Measurements from ENCODE around the gene ZDHHC17.
"Not testable (repeated sequence)": the region's sequence is repeated elsewhere in the genome, so short reads cannot be mapped to it uniquely, and the experiment has no call there.

Gene ZDHHC17

DNA sequence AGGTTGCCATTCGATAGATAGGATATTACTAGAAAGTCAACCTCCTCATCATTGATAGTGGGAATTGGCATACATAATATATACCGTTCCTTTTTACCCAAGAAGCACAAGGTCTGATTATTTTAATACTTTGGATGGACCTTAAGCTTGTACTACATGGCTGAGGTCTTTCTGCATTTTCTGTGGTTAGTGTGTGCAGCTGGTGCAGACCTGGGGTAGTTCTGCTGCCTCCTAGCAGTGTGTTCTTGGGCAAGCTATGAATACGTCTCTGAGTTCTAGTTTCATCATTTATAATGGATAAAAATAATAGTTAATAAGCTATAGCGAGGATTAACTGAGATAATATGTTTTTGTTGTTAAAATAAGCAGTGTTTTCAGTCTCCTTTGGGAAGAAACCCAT, 2.2 kb downstream of the ZDHHC17 start:
- DNase-seq (ENCODE audit: low spot score), result no peak

DNA sequence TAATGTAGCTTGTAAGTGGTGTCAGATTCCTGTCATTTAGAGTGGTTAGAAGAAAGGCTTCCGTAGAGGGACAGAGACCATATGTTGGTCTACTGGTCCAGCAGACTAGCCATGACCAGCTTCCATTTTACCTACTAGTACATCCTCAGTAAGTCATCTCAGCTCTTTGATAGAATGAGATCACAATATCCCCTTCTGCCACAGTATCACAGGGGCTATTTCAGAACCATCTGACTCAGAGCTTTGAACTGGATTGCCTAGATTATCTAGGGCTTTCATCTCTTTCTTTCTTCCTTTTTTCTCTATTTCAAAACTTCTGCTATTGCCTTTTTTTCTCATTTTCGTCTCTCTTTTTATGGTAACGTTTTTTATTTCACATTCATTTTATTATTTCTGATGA, 4.7 kb downstream of the ZDHHC17 start:
- DNase-seq (ENCODE audit: low spot score), result no peak

DNA sequence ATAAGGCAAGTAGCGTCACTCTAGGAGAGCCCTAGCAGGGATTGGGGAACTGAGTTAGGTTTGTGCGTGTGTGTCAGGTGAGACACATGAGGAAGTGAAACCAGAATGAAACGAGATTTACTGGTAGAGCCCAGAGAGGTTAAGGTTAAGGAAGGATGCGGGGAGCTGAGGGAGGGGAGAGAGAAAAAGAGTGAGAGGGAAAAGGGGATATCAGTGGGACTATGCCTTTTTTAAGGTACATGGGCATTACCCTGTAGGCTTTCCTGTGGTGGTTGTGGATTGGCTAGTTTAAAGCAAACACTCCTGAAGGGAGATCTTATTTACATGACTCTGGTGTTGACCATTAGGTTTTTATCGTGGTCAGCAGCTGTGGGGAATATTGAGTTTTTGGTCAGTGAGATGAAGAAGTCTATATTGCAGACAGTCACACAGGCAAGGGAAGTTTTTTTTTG, 13.9 kb downstream of the ZDHHC17 start:
- DNase-seq (ENCODE audit: low spot score), result no peak

DNA sequence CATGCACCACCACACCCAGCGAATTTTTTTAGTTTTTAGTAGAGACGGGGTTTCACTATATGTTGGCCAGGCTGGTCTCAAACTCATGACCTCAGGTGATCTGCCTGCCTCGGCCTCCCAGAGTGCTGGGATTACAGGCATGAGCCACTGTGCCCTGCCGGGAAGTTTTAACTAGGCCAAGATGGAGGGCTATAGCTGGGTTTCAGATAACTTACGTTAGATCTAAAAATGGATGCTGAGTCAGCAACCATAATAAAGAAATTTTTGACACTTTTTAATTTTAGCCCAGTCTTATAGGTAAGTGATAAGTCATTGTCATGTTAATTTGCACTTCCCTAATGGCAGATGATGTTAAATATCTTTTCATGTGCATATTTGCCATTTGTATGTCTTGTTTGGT, 14.4 kb downstream of the ZDHHC17 start:
- no peak for DNase-seq (ENCODE audit: low spot score)

DNA sequence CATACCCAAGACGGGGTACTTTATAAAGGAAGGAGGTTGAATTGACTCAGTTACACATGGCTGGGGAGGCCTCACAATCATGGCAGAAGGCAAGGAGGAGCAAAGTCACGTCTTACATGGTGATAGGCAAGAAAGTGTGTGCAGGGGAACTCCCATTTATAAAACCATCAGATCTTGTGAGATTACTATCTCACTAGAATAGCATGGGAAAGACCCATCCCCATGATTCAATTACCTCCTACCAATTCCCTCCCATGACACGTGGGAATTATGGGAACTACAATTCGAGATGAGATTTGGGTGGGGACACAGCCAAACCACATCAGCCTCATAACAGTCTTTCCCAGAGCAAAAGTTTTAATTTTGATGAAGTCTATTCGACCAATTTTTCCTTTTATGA, 15.4 kb downstream of the ZDHHC17 start:
- DNase-seq (ENCODE audit: low spot score), result not testable (repeated sequence)

DNA sequence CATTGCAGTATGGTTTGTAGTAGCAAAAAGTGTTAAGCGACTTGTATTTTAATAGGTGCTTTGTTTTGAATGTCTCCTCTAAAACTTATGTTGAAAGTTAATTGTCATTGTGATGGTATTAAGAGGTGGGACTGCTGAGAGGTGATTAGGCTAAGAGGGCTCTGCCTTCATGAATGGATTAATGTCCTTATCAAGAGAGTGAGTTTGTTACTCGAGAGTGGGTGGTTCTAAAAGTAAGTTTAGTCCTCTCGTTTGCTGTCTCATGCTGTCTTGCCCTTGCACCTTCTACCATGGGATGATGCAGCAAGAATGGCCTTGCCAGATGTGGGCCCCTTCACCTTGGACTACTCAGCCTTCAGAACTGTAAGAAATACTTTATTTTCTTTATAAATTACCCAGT, 17.4 kb downstream of the ZDHHC17 start:
- no peak for DNase-seq (ENCODE audit: low spot score)

DNA sequence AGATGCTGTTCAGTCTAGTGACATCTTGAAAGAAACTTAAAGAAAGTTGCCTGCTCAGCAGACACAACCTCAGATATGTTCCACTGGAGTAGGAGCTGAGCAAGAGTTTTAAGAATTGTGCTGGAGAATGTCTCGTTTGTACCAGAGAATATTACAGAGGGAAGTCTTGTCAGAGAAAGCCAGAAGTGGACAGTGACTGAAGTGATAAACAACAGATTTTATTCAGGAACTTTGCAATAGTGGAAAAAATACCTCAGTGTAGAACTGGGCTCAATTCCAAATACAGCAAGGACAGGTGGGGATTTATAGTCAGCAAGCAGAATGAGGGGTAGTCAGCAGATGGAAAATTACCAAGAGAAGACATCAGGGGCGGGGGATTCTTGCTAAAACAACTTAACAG, 18.6 kb downstream of the ZDHHC17 start:
- no peak for DNase-seq (ENCODE audit: low spot score)

DNA sequence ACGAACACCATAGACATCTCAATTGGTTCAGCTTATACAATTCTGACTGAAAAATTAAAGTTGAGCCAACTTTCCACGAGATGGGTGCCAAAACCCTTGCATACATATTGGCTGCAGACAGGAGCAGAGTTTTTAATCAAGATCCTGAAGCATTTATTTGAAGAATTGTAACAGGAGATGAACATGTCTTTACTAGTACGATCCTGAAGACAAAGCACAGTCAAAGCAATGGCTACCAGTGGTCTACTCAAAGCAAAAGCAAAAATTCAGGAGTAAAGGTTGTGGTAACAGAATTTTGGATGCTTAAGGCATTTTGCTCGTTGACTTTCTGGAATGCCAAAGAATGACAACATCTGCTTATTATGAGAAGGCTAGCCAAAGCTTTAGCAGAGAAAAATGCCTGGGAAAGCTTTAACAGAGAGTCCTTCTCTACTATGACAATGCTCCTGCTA, 20.7 kb downstream of the ZDHHC17 start:
- DNase-seq (ENCODE audit: low spot score), result peak; percentile 57

DNA sequence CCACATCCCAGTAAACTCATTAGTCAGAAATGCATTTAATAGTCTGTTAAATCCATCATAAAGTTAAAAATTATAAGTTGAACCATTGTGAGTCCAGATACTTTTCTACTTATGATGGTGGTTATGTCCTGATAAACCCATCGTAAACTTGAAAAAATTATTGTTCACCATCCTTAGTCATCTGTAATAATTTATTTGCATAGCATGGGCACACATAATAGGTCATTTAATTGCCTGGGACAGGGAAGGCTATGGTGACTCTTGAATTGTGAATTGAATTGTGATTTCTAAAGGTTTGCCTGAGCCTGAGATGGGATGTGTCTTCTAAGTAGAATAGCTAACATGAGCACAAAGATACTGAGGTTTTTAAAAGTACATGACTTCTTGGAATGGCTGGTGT, 21.5 kb downstream of the ZDHHC17 start:
- DNase-seq (ENCODE audit: low spot score), result no peak

DNA sequence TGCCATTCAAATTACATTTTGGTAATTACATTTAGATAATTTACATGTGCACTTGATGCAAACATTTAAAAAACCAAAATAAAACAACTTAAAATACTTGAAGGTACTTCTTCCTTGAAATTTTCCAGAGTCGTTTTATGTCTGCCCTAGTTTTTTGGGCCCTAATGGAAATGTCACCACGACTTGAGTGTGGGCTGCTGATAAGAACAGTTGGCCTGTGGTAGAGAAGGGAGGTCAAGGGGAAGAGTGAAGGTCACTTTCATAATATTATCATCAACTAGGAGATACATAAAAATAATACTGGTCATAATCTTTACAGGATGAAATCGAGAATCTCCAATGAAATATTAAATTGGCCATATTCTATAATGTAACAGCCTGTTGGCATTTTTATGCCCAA, 23.1 kb downstream of the ZDHHC17 start:
- no peak for DNase-seq (ENCODE audit: low spot score)

DNA sequence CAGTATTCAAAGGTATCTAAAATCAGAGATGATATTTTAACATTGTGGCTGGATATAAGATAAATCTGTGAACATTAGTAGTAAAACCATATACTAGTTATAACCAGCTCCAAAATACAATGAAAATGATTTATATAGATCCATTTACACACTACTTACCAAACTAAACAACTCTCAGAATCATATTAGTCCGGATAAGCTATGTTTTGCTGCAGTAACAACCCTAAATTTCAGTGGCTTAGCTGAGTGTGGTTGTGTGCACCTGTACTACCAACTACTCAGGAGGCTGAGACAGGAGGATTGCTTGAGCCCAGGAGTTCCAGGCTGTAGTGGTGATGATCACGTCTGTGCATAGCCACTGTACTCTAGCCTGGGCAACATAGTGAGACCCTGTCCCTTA, 23.8 kb downstream of the ZDHHC17 start:
- no peak for DNase-seq (ENCODE audit: low spot score)

DNA sequence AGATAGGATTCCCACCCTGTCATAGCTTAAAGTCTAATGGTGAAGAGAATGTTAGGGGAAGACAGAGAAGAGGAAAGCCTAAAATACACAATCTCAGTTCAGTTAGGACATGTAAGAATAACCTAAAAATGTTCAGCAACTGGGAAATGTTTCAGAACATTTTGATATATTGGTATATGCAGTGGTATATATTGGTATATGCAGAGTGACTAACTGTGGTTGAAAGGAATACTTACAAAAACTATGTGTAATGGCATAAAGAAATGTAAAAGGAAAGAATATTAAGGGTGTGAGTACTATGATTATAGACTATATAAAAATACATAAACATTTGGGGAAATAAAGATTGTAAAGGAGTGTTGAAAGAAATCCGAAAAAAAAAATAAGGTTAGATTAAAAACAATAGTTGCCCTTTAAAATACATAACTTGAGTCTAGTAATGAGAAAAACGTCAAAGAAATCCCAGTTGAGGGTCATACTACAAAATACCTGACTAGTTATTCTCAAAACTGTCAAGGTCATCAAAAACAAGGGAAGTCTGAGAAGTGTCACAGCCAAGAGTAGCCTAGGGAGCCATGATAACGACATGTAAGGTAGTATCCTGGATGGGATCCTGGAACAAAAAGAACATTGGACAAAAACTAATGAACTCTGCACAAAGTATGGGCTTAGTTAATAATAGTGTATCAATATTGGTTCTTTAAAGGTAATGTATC, 25.6 kb downstream of the ZDHHC17 start:
- no peak for DNase-seq (ENCODE audit: low spot score)

DNA sequence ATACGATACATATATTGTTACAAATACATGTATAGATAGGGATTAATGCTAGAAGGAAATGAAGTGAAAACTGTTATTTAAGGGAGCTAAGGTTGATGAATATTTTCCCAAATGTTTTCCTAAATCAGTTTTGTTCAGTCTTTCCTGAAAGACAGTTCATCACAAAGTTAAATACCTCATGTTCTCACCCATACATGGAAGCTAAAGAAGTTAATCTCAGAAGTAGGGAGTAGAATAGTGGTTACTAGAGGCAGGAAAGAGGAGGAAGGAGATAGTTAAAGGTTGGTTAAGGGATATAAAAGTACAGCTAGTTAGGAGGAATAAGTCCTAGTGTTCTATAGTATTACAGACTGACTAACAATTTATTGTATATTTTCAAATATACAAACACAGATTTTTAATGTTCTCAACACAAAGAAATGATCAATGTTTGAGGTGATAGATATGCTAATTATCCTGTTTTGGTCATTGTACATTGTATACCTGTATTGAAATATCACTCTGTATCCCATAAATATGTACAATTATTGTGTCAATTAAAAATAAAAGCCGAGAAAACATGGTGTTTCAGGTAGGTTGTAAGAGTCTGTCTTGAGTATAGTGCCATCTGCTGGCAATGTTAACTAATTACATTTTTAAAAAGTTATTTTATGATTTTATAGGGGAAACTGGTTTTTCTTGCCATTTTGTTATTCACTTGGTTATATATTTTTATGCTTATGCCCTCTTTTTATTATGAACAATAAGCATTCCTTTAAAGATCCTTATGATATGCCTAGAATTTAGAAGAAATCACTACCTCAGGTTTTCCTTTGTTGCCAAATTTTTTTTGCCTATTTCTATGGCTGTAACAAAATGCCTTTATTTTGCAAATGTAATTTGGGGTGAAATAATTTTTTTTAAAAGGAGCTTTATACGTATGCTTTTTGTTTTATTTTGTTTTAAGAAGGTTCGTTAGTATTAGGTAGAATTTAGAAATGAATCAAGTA, 26.9 kb downstream of the ZDHHC17 start:
- DNase-seq (ENCODE audit: low spot score), result peak; percentile 29

DNA sequence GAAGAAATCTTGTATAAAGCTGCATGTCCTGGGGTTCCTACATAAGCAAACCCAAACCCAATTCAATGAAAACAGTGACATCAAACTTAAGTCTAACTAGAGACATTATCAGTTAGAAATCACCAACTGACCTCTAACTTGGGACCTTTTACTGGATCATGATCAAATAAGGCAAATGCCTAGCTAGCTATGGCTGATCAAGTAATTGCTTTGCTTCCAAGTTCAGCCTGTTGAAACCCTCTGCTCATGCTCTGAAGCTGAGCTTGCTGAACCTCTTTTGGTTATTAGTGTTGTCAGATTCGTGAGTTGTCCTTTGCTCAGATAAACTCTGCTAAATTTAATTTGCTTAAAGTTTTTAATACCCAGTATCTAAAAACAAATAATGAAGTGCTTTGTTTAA, 28.9 kb downstream of the ZDHHC17 start:
- DNase-seq (ENCODE audit: low spot score), result no peak

DNA sequence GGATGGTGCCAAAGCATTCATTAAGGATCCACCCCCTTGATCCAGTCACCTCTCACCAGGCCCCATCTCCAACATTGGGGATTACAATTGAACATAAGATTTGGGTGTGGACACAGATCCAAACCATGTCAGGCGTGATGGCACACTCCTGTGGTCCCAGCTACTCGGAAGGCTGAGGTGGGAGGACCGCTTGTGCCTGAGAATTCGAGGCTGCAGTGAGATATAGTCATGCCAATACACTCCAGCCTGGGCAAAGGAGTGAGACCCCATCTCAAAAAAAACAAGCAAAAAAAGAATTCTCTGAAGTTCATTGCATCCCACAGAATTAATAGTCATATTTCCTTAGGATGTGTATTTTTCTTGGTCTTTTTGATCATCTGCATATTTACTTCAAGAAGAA, 34.9 kb downstream of the ZDHHC17 start:
- no peak for DNase-seq (ENCODE audit: low spot score)

DNA sequence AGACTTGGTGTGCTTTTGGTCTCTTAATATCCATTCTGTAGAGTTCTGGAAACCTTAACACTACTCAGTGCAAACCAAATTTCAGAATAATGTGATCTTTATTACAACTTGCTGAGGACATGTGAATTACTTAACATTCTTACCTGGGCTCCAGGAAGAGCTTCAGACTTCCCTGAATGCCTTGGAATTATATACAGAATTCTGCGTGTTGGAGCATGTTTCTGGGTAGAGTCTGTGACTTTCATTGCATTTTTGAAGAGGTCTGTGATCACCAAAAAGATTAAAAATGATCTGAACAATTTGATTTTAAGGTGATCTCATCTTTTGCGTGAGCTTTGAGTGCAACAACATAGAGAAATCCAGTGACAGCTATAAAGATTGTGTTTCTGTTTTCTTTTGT, 35.4 kb downstream of the ZDHHC17 start:
- no peak for DNase-seq (ENCODE audit: low spot score)

DNA sequence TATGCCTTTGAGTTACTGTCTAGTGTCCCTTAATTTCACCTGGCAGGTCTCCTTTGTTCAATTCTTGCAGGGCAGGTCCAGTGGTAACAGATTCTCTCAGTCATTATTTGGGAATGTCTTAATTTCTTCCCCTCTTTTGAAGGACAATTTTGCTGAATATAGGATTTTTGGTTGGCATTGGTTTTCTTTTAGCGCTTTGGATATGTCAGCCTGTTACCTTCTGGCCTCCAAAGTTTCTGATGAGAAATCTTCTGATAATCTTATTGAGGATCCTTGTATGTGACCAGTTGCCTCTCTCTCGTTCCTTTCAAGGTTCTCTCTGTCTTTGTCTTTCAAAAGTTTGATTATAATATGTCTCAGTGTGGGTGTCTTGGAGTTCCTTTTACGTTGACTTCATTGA, 38.1 kb downstream of the ZDHHC17 start:
- DNase-seq (ENCODE audit: low spot score), result no peak

DNA sequence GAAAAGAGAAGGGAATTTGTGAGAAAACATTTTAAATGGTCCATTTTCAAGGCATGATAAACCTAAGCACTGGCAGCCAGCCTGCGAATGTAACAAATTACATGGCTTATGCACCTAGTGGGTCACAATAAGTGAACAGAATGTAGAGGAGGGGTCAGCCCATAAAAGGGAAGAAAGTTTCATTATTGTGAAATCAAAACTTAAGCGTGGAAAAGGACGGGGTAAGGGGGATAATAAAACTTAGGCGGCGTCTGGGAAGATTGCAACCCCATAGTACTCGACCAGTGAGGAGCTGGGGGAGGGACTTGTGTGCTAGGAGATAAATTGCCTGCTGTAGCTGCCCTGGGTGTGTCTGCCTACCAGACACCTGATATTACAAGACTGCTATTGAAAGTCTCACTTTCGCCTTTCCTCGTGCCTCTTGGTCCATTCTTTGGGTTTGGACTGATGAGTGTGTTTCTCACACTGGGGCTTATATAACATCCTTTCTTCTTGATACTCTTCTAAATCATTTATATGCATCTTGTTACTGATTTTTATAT, 40.6 kb downstream of the ZDHHC17 start:
- no peak for DNase-seq (ENCODE audit: low spot score)

DNA sequence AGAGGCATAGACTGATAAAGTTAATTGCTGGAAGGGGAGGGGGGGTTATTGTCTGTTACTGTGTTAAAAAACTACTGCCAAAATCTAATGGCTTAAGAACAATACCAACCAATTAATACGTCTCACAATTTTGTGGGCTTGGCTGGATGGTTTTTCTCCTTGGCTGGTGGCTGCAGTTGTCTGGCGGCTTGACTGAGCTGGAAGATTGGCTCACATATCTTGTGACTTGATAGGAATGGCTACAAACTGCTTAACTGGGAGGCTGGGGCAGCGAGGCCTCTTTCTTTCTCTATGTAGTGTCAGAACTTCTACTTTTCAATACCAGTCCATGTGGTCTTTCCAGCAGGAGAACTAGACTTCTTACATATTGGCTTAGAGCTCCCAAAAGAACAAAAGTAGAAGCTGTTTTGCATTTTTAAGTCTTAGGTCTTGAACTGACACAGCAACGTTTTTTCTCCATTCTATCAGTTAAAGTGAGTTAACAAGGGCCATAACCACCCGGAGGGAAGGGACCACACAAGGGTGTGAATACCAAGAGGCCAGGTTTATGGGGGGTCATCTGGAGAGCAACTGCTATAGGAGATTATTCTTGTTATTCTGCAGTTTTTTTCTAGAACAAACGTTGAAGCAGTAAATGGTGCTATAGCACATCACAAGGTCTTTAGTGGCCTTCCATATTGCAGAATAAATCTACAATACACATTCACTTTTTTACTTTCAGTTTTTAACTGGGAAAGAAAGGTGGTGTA, 46.9 kb downstream of the ZDHHC17 start:
- no peak for DNase-seq (ENCODE audit: low spot score)

DNA sequence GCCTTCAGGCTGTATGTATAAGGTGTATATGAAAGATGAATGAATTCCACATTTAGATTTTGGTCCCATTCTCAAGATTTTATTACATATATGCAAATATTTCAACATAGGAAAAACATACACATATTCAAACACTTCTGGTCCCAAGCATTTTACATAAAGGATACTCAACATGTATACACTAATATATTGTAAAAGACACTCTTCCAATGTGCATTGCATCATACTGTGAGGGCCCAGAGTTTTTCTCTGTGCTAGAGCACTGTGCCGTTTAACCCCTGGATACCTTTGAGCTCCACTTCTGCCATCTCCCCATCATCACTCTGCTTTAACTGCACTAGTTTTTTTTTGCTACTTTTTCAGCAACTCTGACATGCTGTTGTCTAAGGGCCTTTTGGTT, 48.1 kb downstream of the ZDHHC17 start:
- no peak for DNase-seq (ENCODE audit: low spot score)

DNA sequence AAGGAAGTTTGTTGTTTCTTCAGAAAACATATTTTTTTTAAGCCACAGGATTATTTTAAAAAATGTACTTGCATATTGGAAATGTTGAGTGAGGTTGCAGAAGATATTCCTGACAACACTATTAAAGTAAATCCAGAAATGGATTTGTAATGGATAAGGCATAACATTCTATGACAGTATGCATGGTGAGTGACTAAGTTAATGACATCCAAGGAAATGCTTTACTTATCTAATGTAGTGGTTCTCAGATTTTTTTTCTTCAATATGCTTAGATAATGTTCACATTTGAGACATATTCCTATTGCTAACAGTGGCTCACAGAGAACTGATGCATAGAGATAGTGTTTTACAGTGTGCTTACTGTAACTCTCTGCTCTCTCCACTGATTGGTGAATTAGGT, 49.4 kb downstream of the ZDHHC17 start:
- DNase-seq (ENCODE audit: low spot score), result no peak

DNA sequence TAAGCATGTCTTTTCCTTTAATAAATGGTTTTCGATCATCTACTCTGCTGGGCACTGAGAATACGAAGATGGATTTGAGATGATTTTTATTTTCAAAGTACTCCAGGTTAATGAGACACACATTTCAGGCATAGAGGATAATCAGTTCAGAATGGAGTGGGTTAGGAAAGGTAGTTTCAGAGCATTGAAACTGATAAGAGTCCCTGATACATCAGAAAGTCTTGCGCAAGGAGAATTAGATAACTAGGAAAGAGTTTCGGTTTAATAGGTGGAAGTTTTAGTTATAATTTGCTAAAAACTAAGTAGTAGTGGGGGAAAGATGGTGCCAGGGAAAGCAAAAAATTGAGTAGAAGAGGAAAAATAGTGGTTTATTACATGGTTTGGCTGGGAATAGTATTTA, 50.1 kb downstream of the ZDHHC17 start:
- no peak for DNase-seq (ENCODE audit: low spot score)
